Pancreas (tissue), 10 donors: Measurements from ENCODE around the gene RNF144A. TPM values are rescaled to one million over a fixed set of nuclear protein-coding genes. Genes with fewer than 3 reads are reported as not detected.

ENCODE experiments used
- ATAC-seq, 4 donors: fragments of 200-7000 bp; cut with Tn5 transposase; one replicate each; pipeline versions ENCODE4 v1.8.0 to v1.9.1; 2020; ENCODE audit warnings: mild to moderate bottlenecking in 4 of 4, moderate library complexity in 4 of 4
- DNase-seq, 6 donors: peaks; one replicate each; pipeline ENCODE4 v3.0.0-alpha.2; 2020
- FAIRE-seq: peaks from 2 replicates; lab custom pipeline; 2012; peaks lifted over from hg19 to GRCh38; lab: Jason Lieb, UNC
- H3K27ac ChIP-seq, 4 donors: fragments of 200-600 bp; sonication (generic); 1 replicate in 3 of 4; 2 replicates in 1 of 4; pipeline versions ENCODE4 v1.5.0 to v1.8.0; 2020
- H3K27me3 ChIP-seq, 4 donors: fragments of 200-600 bp; one replicate each; pipeline ENCODE4 v1.8.0; 2021
- H3K36me3 ChIP-seq, 3 donors: fragments of 200-600 bp; sonication (generic) in 1 of 3; one replicate each; pipeline versions ENCODE4 v1.5.0 to v1.8.0; 2020 to 2021
- H3K4me1 ChIP-seq, 3 donors: fragments of 200-600 bp; one replicate each; pipeline ENCODE4 v1.8.0; 2021
- H3K4me3 ChIP-seq, 4 donors: fragments of 200-600 bp; sonication (generic) in 2 of 4; one replicate each; pipeline versions ENCODE4 v1.5.0 to v1.8.0; 2020 to 2021
- H3K9me3 ChIP-seq, 4 donors: fragments of 200-600 bp; one replicate each; pipeline ENCODE4 v1.8.0; 2021
- WGBS, 2 donors: extraction: QIAGEN DNeasy Blood & Tissue Kit; methylation state at CpG; one replicate each; pipeline ENCODE4 v1.1.7; 2013; 5-methylcytosine and 5-hydroxymethylcytosine counted together
- intact Hi-C, 3 donors: fragments of 100-400 bp; cut with DNase I; formaldehyde crosslinking; loops; one replicate each; pipeline versions ENCODE4 v1.11.1 to v1.14.2; 2022
- polyA plus RNA-seq, 2 donors: library from polyadenylated mRNA; stranded (reverse); fragments of 200-250 nt; gene quantifications; one replicate each; pipeline ENCODE4 v1.2.3, GENCODE V29; 2013
- total RNA-seq, 6 donors: library from RNA; stranded (reverse); fragmentation: NEBNext Ultra II Directional in 4 of 6; extraction: Animal tissue kit (Norgen Biotek cat#: 25700) in 4 of 6; gene quantifications; one replicate each; pipeline versions ENCODE4 v1.2.1 to v1.2.4, GENCODE V29; 2021 to 2023
- TF ChIP-seq, protein P1 (sequence below), 4 donors: fragments of 200-600 bp; sonication (generic) in 3 of 4; IDR thresholded peaks; one replicate each; pipeline versions ENCODE4 v1.5.0 to v1.8.0; 2021; ENCODE audit warnings: antibody characterized with exemption in 4 of 4
- donor health status: healthy with polysubstance abuse.
- donor health status: DM: no; HTN: no; CAD: no; lungs with moderate emphysema.
- donor health status: DM: no; HTN: no; CAD: no.
- donor health status: control.
- donor health status: control.
- donor health status: Bipolar disorder and iron deficiency.
- donor health status: DM: yes; HTN: yes; CAD: no.
- donor health status: DM: no; HTN: no; CAD: no.
- donor health status: DM: no; HTN: no; CAD: no.
- donor health status: DM: yes; HTN: yes; CAD: no.

Gene RNF144A
- total and polyA plus RNA-seq, 8 donors: 9.4 to 78.7 (median 34.1) TPM

DNA sequence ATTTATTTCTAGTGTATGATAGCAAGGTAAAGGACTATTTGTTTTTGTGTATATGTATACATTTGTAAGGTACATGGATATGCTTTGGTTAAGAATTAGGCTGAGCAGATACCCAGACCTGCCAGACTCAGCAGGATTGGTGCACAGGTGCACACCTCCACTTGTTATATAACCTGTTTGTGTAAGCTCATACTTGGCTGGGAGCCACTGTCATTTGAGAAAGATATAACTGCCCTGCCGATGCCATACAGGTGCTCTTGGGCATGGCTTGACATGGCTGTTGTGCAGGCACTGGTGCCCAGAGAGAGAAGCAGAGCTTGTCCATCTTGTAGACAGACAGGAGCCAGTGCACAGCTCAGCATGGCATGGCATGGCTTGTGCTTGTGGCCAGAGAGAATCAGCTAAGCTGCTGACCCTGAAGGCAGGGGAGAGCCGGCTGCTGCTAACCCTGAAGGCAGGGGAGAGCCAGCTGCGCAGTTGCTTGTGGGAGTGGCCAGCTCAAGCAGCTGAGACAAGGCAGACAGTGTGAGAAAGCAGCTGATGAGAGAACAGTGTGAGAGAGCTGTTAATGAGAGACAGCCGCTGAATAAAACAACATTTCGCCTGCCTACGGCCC, 136.5 kb downstream of the RNF144A start:
- FAIRE-seq: no peak
- TF ChIP-seq, protein P1, sequence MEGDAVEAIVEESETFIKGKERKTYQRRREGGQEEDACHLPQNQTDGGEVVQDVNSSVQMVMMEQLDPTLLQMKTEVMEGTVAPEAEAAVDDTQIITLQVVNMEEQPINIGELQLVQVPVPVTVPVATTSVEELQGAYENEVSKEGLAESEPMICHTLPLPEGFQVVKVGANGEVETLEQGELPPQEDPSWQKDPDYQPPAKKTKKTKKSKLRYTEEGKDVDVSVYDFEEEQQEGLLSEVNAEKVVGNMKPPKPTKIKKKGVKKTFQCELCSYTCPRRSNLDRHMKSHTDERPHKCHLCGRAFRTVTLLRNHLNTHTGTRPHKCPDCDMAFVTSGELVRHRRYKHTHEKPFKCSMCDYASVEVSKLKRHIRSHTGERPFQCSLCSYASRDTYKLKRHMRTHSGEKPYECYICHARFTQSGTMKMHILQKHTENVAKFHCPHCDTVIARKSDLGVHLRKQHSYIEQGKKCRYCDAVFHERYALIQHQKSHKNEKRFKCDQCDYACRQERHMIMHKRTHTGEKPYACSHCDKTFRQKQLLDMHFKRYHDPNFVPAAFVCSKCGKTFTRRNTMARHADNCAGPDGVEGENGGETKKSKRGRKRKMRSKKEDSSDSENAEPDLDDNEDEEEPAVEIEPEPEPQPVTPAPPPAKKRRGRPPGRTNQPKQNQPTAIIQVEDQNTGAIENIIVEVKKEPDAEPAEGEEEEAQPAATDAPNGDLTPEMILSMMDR (IDR thresholded peaks at IDR 0.05): no peak
- Histone ChIP-seq H3K27me3 (no peaks in the 10 kb centered on the region), H3K4me3 (no peak overlapping the region), H3K27ac (peak overlapping the region; percentile 14 to 67 (median 48)), H3K9me3 (no peaks in the 10 kb centered on the region), H3K4me1 (peaks cover 0 to 5% (median 0%) of the 10 kb centered on the region in 3 donors), H3K36me3 (no peaks in the 10 kb centered on the region)
- peak; percentile 63 to 88 (median 80) for DNase-seq
- WGBS, 2 donors: 25 to 30% methylated on average over 6 of the region's 6 CpGs
- intact Hi-C loops: no loop called here
- ATAC-seq: peak; percentile 85 to 95 (median 87)

DNA sequence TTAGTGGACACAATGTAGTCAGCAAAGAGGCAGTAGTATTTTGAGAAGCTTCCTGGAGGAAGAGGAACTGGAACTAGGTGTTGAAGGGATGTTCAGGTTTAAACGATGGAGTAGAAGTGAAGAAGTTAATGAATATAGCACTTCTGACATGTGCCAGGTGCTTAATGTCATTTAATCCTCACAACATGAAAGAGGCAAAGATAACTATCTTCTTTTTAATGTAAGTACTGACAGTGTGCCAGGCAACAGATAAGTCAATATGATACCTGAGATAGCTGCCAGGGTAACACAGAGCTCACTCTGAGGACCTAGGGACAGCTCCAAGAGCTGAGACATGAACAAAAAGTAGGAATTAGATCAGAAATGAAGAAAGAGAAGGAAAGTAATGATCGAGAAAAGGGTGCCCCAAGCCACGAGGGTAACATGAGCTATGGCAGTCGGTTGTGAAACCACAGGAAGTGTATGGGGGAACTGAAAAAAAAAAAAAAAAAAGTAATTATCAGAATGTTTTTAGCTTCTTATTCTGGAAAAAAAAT, 140.7 kb downstream of the RNF144A start:
- H3K4me3 ChIP-seq: no peak overlapping the region
- intact Hi-C loops: no loop called here
- no peaks in the 10 kb centered on the region for H3K36me3 ChIP-seq
- WGBS, 2 donors: 65 to 69% methylated on average over 4 of the region's 4 CpGs
- peak in 2 of 4 donors; percentile 10 to 41 for ATAC-seq
- H3K9me3 ChIP-seq: no peaks in the 10 kb centered on the region
- no peak for DNase-seq
- TF ChIP-seq, protein P1 (IDR thresholded peaks at IDR 0.05): no peak
- no peak overlapping the region for H3K27ac ChIP-seq
- peaks cover 0 to 5% (median 0%) of the 10 kb centered on the region in 3 donors for H3K4me1 ChIP-seq
- no peaks in the 10 kb centered on the region for H3K27me3 ChIP-seq
- no peak for FAIRE-seq

DNA sequence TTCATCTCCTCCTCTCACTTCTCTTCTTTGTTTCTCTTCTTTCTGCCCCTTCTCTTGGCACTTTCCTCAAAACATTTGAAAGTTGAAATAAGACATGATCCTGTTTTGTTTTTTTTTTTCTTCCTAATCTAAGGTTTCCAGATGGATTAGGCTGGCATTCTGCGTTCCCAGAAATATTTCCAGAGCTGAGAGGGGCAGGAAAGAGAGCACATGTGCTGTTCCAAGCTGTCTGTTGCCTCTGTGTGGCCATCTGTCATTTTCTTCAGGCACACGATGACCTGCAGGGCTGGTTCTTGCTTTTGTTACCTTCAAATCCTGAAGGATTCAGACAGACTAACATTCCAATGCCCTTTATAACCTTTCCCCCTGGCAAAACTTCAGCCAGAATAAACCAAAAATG, 142.9 kb downstream of the RNF144A start:
- DNase-seq (no peak), ATAC-seq (no peak), FAIRE-seq (no peak)
- intact Hi-C loops: no loop called here
- WGBS, 2 donors: 41 to 49% methylated on average over 2 of the region's 2 CpGs
- Histone ChIP-seq H3K9me3 (no peaks in the 10 kb centered on the region), H3K27me3 (no peaks in the 10 kb centered on the region), H3K27ac (no peak overlapping the region), H3K4me1 (no peaks in the 10 kb centered on the region), H3K4me3 (no peak overlapping the region), H3K36me3 (no peaks in the 10 kb centered on the region)
- TF ChIP-seq, protein P1 (IDR thresholded peaks at IDR 0.05): no peak

DNA sequence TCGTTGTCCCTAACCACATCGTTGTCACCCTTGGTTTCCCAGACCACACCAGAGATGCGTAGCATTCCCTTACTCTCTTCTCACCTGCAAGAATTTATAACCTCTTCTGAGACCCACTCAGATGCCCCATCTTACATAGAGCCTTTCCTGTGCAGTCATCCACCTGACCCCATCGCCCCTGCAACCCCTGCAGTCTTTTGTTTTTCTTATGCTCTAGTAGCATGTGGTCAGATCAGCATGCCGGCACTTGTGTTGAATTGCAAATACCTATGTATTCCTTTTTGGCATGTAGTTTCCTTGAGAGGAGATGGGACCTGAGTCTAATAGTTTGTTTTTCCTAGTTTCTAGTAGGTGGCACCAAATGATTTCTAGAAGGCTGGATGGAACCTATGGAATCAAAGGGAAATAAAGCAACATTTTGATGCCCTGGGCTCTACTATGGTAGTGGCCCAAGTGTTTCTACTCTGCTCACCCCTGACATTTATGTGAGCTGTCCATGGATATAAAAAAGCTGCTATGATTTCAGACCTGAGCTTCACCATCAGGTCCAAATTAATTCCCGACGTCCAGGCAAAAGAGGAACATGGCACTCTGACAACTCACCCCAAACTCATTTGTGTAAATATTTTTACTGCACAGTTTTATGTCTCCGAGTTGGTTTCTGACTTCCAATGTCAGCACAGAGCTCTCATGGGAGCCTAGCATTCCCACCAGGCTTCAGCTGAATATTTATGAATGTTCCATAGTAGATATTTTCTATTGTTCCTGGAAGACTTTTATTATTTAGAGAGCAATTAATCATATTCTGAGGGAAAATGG, 143.6 kb downstream of the RNF144A start:
- TF ChIP-seq, protein P1 (IDR thresholded peaks at IDR 0.05): no peak
- ATAC-seq: no peak

More for the DNA sequence above, 143.6 kb downstream of the RNF144A start:
- whole genome bisulfite sequencing, 2 donors: 91 to 93% methylated on average over 8 of the region's 8 CpGs
- Histone ChIP-seq H3K4me3 (no peak overlapping the region), H3K27me3 (no peaks in the 10 kb centered on the region), H3K27ac (no peak overlapping the region), H3K4me1 (no peaks in the 10 kb centered on the region), H3K9me3 (no peaks in the 10 kb centered on the region), H3K36me3 (no peaks in the 10 kb centered on the region)
- intact Hi-C loops: no loop called here
- DNase-seq (no peak), FAIRE-seq (no peak)
